NCI-H1417 treated with DMSO at 0.1 percent for 48 hours (cell line): ENCODE results near the gene L3MBTL4.

ENCODE experiments used
- DNase-seq: peaks from one replicate; lab custom pipeline; 2025; lab: John Stamatoyannopoulos, UW

Gene L3MBTL4

DNA sequence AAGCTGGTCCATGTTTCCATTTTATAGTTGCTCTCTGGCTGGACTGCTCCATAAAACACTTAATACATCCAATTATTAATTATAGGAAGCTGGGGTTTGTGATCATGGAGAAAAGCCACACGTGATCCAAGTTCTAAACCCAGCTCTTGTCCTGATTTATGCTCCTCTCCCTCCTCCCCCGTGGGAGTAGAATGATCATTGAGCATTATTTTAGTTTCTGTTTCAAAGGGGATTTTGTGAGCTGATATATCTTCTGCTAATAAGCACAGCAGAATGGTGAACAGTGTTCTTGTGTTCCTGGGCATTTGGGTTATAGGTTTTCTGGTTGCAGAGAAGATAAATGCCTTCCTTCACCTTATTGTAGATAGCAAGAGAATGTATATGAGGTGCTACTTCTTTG is 383.7 kb downstream of the L3MBTL4 start:
- no peak for DNase-seq

- DNase-seq, result no peak
These were observed 389.9 kb downstream of the L3MBTL4 start for GRCh38 chr18:6024745-6025248.

- DNase-seq, result no peak
These were observed 391.2 kb downstream of the L3MBTL4 start for GRCh38 chr18:6023551-6023950.

GRCh38 chr18:6022845-6023244 is 391.9 kb downstream of the L3MBTL4 start:
- DNase-seq, result no peak

GRCh38 chr18:6022074-6022444 is 392.7 kb downstream of the L3MBTL4 start:
- no peak for DNase-seq

DNA sequence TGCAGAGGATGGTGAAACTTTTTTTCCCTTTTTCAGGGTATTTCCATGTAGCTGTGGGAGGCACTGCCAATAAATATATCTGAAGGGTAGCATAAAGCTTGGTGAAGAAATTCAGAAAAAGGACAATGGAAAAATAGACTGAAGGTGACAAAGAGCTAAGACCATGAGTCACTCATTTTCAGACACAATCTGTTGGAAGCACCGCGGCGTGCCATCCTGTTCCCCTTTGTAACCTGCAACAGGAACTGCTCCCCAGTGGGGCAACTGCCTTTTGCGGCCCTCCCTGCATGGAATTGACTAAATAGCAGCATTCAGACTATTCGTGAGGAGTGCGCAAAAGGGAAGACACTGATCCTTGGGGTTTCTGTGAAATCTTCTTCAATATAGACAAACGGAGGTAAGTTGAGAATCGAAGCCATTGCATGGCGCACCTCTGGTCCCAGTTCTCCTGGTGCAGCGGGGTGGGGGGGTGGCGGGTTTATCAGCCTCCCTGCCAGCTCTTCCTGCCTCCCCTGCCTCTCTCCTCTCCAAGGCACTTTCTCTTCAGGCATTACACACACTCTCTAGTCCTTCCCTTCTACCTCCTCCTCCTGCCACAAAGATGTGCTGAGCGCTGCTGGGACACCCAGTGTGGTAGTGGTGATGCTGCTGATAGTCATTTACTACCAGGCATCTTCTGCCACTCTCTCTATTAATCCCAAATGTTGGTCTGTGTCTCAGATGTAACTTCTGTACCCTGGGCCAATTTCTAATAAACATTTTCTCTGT is 393.2 kb downstream of the L3MBTL4 start:
- DNase-seq, result no peak

- no peak for DNase-seq
These were observed 396.0 kb downstream of the L3MBTL4 start for GRCh38 chr18:6018671-6019070.

- DNase-seq, result no peak
These were observed 397.5 kb downstream of the L3MBTL4 start for GRCh38 chr18:6017171-6017570.

GRCh38 chr18:6015364-6015763 is 399.3 kb downstream of the L3MBTL4 start:
- DNase-seq, result no peak

DNA sequence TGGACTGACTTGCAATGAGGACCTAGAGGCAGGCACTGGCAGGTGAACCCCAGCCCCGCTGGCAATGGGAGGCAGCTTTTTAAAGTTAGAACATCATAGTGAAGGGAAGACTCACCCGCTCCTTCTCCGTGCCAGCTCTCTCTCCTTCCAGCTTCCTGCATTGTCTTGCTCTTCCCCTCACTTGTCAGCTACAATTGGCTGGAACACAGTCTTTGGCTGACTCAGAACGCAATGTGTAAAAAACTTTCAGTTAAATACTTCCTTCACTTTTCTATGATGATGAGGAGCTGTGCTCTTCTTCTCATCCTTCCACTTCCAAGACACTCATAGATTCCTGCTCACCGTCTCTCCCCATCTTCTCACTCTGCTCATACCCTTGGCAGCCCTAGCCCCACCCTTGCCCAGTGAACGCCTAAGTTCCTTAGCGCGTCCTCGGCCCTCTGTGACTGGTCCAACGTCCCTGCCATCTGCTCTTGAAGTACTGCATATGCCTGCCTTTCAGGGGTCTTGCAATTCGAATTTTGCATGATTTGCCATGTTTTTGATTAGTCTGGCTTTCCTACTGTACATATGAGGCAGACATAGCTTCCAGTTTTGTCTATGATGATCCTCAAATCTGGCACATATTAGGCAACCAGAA is 401.4 kb downstream of the L3MBTL4 start:
- no peak for DNase-seq

- no peak for DNase-seq
These were observed 403.8 kb downstream of the L3MBTL4 start for GRCh38 chr18:6010921-6011320.

- no peak for DNase-seq
These were observed 404.4 kb downstream of the L3MBTL4 start for GRCh38 chr18:6010284-6010683.

DNA sequence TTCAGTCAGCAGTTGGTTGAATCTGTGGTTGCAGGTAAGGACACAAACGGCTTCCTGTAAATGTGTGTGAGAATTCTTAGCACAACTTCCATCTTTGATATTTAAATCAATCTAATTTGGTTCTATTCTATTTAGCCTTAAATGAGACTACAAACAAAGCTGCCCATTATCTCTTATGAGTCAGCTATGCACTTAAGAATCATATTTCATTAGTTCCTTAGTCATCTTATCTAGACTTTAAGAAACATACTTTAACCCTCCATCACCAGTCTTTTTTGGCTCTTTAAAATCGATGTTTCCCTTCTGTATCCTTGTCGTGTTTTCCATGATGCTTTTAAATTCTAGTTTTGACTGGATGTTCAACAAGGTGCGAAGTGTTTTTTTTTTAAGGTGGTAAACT is 405.0 kb downstream of the L3MBTL4 start:
- no peak for DNase-seq

DNA sequence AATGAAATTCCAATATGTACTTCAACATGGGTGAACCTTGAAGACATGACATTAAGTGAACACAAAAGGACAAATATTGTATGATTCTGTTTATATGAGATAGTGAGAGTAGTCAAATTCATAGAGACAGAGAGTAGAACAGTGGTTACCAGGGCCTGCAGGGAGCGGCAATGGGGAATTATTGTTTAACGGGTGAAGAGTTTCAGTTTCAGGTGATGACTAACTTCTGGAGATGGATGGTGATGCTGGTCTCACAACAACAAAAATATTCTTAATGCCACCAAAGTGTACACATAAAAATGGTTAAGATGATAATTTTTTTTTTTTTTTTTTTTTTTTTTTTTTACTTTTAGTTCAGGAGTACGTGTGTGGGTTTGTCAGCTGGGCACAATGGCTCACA is 410.0 kb downstream of the L3MBTL4 start:
- DNase-seq, result no peak

GRCh38 chr18:6004119-6004518 is 410.6 kb downstream of the L3MBTL4 start:
- no peak for DNase-seq

DNA sequence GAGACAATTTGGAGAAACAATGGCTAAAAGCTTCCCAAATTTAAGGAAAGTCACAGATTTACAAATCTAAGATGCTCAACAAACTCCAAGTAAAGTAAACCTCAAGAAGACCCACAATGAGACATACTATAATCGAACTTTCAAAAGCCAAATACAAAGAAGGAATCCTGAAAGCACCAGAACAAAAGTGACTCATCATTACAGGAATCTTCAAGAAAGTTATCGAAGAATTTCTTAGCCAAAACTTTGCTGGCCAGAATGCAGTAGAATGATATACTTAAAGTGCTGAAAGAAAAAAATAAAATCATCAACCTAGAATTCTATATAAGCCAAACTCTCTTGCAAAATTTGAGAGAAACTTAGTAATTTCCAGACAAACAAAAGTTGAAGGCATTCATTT is 412.8 kb downstream of the L3MBTL4 start:
- DNase-seq, result no peak

DNA sequence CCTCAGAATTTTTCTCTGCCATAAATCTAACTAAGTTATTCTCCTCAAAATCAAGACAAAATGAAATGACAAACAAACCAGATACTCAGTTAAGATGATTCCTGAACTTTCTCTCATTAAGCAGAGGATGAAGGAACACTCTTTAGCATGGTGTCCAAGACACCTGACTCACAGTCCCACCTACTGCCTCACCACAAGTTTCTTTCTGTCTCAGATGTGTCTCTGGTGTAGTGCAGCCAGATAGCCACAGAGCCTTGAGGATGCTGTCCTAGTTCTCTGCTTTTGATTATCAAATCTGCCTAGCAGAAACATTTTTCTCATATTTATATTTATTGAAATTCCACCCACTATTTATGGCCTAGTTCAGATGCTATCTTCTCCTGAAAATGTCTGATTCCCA is 415.8 kb downstream of the L3MBTL4 start:
- no peak for DNase-seq

GRCh38 chr18:5998166-5998881 is 416.4 kb downstream of the L3MBTL4 start:
- no peak for DNase-seq

GRCh38 chr18:5997361-5997760 is 417.4 kb downstream of the L3MBTL4 start:
- no peak for DNase-seq

GRCh38 chr18:5995626-5996025 is 419.1 kb downstream of the L3MBTL4 start:
- DNase-seq, result no peak

- DNase-seq, result no peak
These were observed 420.8 kb downstream of the L3MBTL4 start for GRCh38 chr18:5993938-5994337.

GRCh38 chr18:5992381-5992780 is 422.3 kb downstream of the L3MBTL4 start:
- no peak for DNase-seq

- no peak for DNase-seq
These were observed 427.5 kb downstream of the L3MBTL4 start for GRCh38 chr18:5987249-5987648.
